T-helper 22 cell (primary cell): ENCODE data around the gene ESRP2.
A peak's percentile ranks its signal among the peaks of the same experiment; 100 is the strongest.

Source experiments
- DNase-seq: peaks from one replicate; pipeline ENCODE4 v3.0.0-alpha.2; 2020; ENCODE audit warnings: low read depth

Gene ESRP2

GRCh38 chr16:68235887-68236136 is at the start of gene ESRP2:
ESRP2 (minus strand) TSS chr16:68236127; CDS start chr16:68236045, 82 bp downstream.
- no peak for DNase-seq

- DNase-seq = no peak
These were observed 49.8 kb upstream of the ESRP2 start for GRCh38 chr16:68285683-68286082.

GRCh38 chr16:68284847-68285246 is 48.9 kb upstream of the ESRP2 start:
- DNase-seq = no peak

- DNase-seq = no peak
These were observed 48.1 kb upstream of the ESRP2 start for GRCh38 chr16:68283801-68284598.

GRCh38 chr16:68283346-68283745 is 47.4 kb upstream of the ESRP2 start:
- DNase-seq = no peak

- no peak for DNase-seq
These were observed 46.1 kb upstream of the ESRP2 start for GRCh38 chr16:68282064-68282452.

- no peak for DNase-seq
These were observed 45.6 kb upstream of the ESRP2 start for GRCh38 chr16:68281368-68282063.

GRCh38 chr16:68279726-68280558 is 44.0 kb upstream of the ESRP2 start:
- no peak for DNase-seq

GRCh38 chr16:68276223-68276622 is 40.3 kb upstream of the ESRP2 start:
- DNase-seq = no peak

- DNase-seq = peak; percentile 47
These were observed 39.8 kb upstream of the ESRP2 start for GRCh38 chr16:68275611-68276191.

GRCh38 chr16:68274441-68274840 is 38.5 kb upstream of the ESRP2 start:
- no peak for DNase-seq

- no peak for DNase-seq
These were observed 38.0 kb upstream of the ESRP2 start for GRCh38 chr16:68273896-68274295.

GRCh38 chr16:68273459-68273858 is 37.5 kb upstream of the ESRP2 start:
- DNase-seq = no peak

- DNase-seq = peak; percentile 44
These were observed 36.7 kb upstream of the ESRP2 start for GRCh38 chr16:68272507-68273209.

- no peak for DNase-seq
These were observed 34.4 kb upstream of the ESRP2 start for GRCh38 chr16:68270353-68270752.

- DNase-seq = no peak
These were observed 33.9 kb upstream of the ESRP2 start for GRCh38 chr16:68269793-68270192.

- DNase-seq = no peak
These were observed 31.9 kb upstream of the ESRP2 start for GRCh38 chr16:68267612-68268405.

- peak; percentile 58 for DNase-seq
These were observed 29.4 kb upstream of the ESRP2 start for GRCh38 chr16:68265078-68265920.

- peak; percentile 73 for DNase-seq
These were observed 28.5 kb upstream of the ESRP2 start, which contains the start of gene SLC7A6 for GRCh38 chr16:68264128-68265077. SLC7A6 (plus strand) TSS chr16:68264526; CDS start chr16:68274727, 10,201 bp downstream.
